ENCODE measurements around the gene KRT31. TPM values are rescaled to one million over a fixed set of nuclear protein-coding genes. Genes with fewer than 3 reads are reported as not detected.

The KRT31 gene
- total and polyA plus RNA-seq, 2 of the 8 experiments (the other 6 are each of a cell fraction or from before 2014, with no cell fraction given): not detected

GRCh38 chr17:41392278-41392677 lies 5.1 kb downstream of the KRT31 start:
- WGBS, 2 experiments (ENCODE audit: extremely low coverage in 1 of 2, insufficient coverage in 1 of 2, insufficient read length in 1 of 2, insufficient replicate concordance in 2 of 2, low coverage in 1 of 2, low lambda C conversion rate in 2 of 2, missing lambda C conversion rate in 1 of 2): 85% methylated on average over 1 of the region's 1 CpG; no CpG with 5 or more reads in 1 of the 2 experiments
- Histone ChIP-seq H3K27ac (ENCODE audit: low read depth, low read length) (no peak overlapping the region), H4K8ac (ENCODE audit: extremely low read depth, insufficient read depth, low read length) (no peak overlapping the region), H3K18ac (ENCODE audit: extremely low read depth, low read length) (no peak overlapping the region), H3K79me1 (ENCODE audit: low read depth, low read length) (no peaks in the 10 kb centered on the region), H3K4ac (replicated peaks; ENCODE audit: insufficient read length, low read depth, low read length) (no peak overlapping the region), H2AK5ac (ENCODE audit: low read depth, low read length) (no peak overlapping the region), H3K9ac (replicated peaks in 1 of 4; ENCODE audit: extremely low read depth in 1 of 4, low read depth in 3 of 4, low read length in 3 of 4) (no peak overlapping the region), H3K27me3 (replicated peaks in 1 of 4; ENCODE audit: control insufficient read depth in 3 of 4, extremely low read depth in 1 of 4, insufficient read depth in 3 of 4, low read length in 3 of 4) (no peaks in the 10 kb centered on the region), H2BK20ac (ENCODE audit: low read length) (no peak overlapping the region), H2BK15ac (ENCODE audit: low read length) (no peak overlapping the region), H4K91ac (replicated peaks; ENCODE audit: insufficient read length, low read length) (no peak overlapping the region), H4K5ac (ENCODE audit: insufficient read length, low read depth, low read length) (no peak overlapping the region), H2BK120ac (replicated peaks; ENCODE audit: low read depth, low read length) (no peak overlapping the region), H2BK12ac (ENCODE audit: low read depth, low read length) (no peak overlapping the region), H2BK5ac (ENCODE audit: low read depth, low read length) (no peak overlapping the region), H3K23ac (ENCODE audit: insufficient read length) (no peak overlapping the region), H3K4me3 (ENCODE audit: extremely low read depth in 1 of 4, insufficient read depth in 2 of 4, low read depth in 3 of 4, low read length in 4 of 4) (no peak overlapping the region), H2AFZ (ENCODE audit: low read length) (no peak overlapping the region), H3K4me1 (replicated peaks in 1 of 4; ENCODE audit: control insufficient read depth in 3 of 4, insufficient read depth in 4 of 4, low read length in 3 of 4) (no peaks in the 10 kb centered on the region), H3K79me2 (ENCODE audit: control insufficient read depth in 1 of 2, insufficient read depth in 2 of 2, low read length in 2 of 2) (no peaks in the 10 kb centered on the region), H3K4me2 (ENCODE audit: insufficient read depth in 1 of 2, low read depth in 2 of 2, low read length in 2 of 2) (no peak overlapping the region), H3K9me3 (ENCODE audit: insufficient read depth in 2 of 2, low read depth in 1 of 2, low read length in 1 of 2) (no peaks in the 10 kb centered on the region; a peak in 1 of 4 replicates), H4K20me1 (replicated peaks in 1 of 2; ENCODE audit: control insufficient read depth in 1 of 2, insufficient read depth in 2 of 2, low read length in 2 of 2) (no peaks in the 10 kb centered on the region), H3K14ac (ENCODE audit: insufficient read length) (no peak overlapping the region), H3K56ac (replicated peaks; ENCODE audit: insufficient read length, low read depth, low read length) (no peak overlapping the region), H3K23me2 (ENCODE audit: low read depth, low read length) (no peaks in the 10 kb centered on the region), H3K36me3 (ENCODE audit: control insufficient read depth in 2 of 4, insufficient read depth in 4 of 4, low read length in 3 of 4) (no peaks in the 10 kb centered on the region)
- DNase-seq (ENCODE audit: low read depth in 1 of 2, low spot score in 2 of 2) (no peak), FAIRE-seq (no peak)
- ChIA-PET CTCF (ENCODE audit: partially characterized antibody) (interaction anchor here (0.8 to 2.3 kb wide), 2 partner anchors 26 to 70 kb away, joined by 3 to 6 read pairs; no protein-coding TSS in a partner anchor), POLR2A (ENCODE audit: partially characterized antibody) (no interaction called here)
- TF ChIP-seq TBP (IDR thresholded peaks at IDR 0.05; ENCODE audit: low read depth, low read length): no peak
- no peak for TF ChIP-seq SP4 (IDR thresholded peaks at IDR 0.05; ENCODE audit: low read length)
- TF ChIP-seq TCF12 (IDR thresholded peaks at IDR 0.05; ENCODE audit: low read depth, low read length): no peak
- no peak for TF ChIP-seq SIRT6 (IDR thresholded peaks at IDR 0.05; ENCODE audit: low read length)
- TF ChIP-seq CEBPB (IDR thresholded peaks at IDR 0.05; ENCODE audit: low read depth, low read length): no peak
- no peak for TF ChIP-seq RAD21 (IDR thresholded peaks at IDR 0.05 in 1 of 2, conservative IDR thresholded peaks at IDR 0.05 in 1 of 2; ENCODE audit: low read depth in 2 of 2, low read length in 2 of 2)
- no peak for TF ChIP-seq BRCA1 (IDR thresholded peaks at IDR 0.05; ENCODE audit: low read depth, low read length)
- TF ChIP-seq CREB1 (IDR thresholded peaks at IDR 0.05): no peak
- no peak for TF ChIP-seq MAX (IDR thresholded peaks at IDR 0.05)
- no peak for TF ChIP-seq KDM4A (IDR thresholded peaks at IDR 0.05; ENCODE audit: low read depth, low read length, severe bottlenecking)
